Activated CD4-positive, CD25-positive, alpha-beta regulatory T cell treated with anti-CD3 and anti-CD28 coated beads, Interleukin-2, amount 50 U/mL, for 24 hours (primary cell): Measurements from ENCODE around the gene KIAA1958.

Experiments
- ATAC-seq, 2 donors: fragments of 150-1000 bp; cut with Tn5 transposase; one replicate each; pipeline ENCODE4 v1.10.0; 2021; ENCODE audit warnings: mild to moderate bottlenecking in 1 of 2, moderate library complexity in 1 of 2

KIAA1958 gene, protein sequence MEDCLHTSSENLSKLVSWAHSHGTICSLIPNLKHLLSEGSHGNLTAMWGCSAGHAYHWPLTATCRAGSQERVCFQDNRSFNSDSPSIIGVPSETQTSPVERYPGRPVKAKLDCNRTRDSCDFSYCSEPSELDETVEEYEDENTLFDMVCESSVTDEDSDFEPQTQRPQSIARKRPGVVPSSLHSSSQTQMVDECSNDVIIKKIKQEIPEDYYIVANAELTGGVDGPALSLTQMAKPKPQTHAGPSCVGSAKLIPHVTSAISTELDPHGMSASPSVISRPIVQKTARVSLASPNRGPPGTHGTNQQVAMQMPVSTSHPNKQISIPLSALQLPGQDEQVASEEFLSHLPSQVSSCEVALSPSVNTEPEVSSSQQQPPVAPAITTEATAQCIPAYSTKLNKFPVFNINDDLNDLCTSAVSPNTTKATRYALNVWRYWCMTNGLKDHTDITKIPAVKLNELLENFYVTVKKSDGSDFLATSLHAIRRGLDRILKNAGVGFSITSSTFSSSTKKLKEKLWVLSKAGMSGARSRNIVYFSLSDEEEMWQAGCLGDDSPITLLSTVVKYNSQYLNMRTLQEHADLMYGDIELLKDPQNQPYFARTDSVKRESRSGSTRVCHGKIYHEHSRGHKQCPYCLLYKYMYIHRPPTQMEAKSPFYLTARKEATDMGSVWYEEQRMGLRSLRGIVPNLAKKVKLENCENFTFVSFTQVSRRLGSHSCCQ

DNA sequence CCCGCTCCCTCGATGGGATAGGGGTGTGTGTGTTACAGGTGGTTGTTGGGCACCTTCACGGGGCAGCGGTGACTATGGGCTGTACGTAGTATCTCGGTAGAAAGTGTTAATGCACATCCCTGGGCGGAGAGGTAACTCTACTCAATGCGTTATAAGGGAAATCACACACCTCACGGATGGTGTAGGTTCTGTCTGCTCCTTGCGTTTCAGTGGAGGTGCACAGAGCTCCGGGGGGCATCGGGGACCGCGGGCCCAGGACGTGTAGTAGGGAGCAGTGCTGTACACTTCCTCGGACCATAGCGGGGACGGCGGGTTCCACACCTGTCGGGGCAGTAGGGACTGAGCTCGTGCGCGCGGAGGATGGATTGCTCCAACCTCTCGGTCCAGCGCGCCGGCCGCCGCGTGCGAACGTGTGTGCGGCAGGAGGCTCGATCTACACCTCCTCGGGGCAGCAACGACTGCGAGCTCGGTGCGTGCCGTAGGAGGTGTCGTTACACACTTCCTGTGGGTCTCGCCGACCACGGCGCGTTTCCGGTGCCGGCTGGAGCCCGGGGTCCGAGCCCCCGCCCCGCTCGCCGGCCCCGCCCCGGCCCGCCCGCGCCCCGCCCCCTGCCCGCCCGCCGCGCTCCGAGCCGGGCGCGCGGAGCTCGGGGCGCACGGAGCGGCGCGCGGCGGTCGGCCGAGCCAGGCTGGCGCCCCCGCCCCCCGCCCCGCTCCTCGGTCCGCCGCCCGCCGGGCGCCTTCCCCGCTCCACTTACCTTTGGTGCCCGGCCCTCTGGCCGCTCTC lies at the start of gene KIAA1958:
Gene KIAA1958 (plus strand): TSS at position 607 of the 787 bp plus-strand sequence. CDS start 87,254 bp downstream, outside the sequence.
- ATAC-seq: peak; percentile 97 to 98

DNA sequence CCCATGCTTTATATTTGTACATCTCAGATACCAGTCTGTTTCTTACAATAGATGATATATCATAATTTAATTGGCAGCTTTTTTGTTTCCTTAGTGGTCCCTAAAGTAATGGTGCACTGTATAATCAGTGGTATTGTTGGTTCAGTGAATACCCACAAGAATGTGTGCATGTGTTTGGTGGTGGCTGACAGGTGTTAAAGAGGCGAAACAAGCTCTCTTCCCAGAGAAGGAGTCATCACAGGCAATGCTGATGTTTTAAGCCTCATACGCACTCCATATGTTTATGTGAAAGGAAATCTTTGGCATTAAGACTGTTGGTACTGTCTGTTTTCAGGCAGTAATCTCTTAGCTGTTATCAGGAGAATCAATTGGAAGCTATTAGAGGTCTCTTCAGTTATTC lies 49.2 kb upstream of the KIAA1958 start:
- no peak for ATAC-seq

DNA sequence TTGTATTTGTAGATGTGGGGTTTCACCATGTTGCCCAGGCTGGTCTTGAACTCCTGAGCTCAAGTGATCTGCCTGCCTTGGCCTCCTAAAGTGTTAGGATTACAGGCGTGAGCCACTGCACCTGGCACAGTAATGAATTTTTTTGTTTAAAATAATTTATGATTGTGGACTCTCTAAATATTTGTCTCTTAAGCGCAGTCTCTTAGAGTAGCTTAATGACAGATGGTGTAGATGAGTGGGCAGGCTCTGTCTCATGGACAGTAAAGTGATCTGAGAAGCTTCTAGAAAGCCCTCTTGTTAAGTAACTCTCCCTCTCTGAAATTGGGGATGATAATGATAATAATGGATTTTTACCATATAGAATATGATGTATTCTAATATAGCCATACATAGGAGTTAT lies 47.5 kb upstream of the KIAA1958 start:
- no peak for ATAC-seq

DNA sequence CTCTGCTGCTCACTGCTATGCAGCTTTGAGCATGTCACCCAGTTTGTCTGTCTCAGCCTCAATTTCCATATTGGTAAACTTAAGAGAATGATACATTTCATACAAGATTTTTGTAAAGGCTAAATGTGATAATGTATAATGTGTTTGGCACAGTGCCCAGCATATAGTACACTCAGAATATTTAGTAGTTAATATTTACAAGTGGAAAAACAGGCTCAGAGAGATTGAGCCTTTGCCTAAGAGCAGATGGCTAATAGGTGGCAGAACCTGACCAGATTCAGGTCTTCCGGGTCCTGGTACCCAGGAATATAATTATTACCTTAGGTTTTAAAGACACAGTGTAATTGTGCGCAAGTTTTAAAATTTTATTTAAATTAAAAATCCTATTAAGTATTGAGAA lies 46.8 kb upstream of the KIAA1958 start:
- ATAC-seq: no peak

DNA sequence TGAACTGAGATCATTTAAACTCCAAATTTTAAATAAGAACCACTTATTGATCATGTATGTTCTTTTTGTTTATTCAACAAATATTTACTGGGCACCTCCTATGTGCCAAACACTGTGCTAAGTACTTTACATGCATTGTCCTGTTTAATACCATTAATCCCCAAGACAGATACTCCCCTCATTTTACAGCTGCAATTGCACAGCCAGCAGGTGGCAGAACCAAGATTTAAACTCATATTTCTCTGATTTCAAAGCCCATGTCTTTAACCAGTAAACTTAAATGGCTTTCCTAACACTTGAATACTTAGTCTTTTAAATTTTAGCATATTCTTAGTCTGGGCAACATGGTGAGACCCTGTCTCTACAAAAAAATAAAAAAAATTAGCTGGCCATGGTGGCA lies 43.4 kb upstream of the KIAA1958 start:
- ATAC-seq: no peak

DNA sequence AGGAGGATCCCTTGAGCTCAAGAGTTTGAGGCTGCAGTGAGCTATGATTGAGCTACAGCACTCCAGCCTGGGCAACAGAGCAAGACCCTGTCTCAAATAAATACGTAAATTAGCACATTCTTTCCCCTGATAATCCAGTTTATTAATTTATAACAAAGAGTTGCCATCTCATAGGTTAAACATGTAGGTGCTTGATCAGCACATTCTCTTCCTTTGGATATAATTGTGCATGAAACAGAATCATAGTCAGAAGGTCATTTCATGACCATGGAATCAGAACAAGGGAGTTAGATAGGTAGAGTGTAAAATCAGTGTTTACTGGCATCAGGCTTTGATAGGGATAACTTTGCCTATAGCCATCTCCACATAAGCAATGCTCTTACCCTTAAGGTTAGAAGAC lies 43.0 kb upstream of the KIAA1958 start:
- ATAC-seq: no peak

DNA sequence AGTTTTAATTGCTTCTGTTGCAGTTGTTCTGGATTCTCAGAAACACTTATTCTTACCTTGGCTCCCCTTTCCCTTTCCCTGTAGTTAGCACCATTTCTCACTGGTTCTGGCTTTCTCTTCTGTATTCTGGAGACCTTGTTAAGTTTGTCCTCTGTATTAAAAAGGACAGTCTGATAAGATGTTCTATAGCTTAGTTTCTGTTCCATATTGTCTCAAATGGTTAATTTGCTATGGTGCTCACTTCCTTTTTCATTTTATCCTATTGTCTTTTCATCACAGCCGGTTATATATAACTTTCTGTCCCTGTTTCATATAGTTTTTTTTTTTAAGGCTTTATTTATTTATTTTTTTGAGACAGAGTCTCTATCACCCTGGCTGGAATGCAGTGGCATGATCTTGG lies 41.4 kb upstream of the KIAA1958 start:
- ATAC-seq: no peak

DNA sequence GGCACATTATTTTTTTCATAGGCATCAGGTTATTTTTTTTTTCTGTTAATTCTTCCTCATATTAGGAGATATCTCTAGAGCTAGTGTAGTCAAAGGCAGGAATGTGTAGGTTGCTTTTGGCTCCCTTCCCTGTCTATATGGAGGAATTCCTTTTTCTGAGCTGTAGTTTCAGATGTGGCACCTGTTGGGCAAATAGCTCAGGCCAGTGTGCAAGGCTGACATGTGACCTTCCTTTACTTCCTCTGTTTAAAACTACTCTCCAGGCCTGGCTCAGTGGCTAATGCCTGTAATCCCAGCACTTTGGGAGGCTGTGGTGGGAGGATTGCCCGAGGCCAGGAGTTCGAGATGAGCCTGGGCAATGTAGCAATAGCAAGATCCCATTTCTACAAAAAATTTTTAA lies 40.5 kb upstream of the KIAA1958 start:
- ATAC-seq: no peak

DNA sequence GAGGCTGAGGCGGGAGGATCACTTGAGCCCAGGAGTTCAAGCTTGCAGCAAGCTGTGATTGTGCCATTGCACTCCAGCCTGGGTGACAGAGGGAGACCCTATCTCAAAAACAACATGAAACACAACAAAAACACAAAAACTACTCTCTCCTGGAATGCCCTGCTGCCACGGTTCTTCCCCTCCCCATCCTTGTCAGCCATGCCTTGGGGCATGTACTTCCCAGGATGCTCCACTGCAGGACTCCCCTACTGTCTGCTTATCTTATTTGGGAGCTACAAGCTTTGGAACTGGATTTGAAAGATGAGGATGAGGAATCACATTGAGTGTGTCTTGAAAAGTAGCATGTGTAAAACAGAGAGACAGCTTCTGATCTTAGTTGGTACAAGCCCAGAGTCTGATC lies 40.1 kb upstream of the KIAA1958 start:
- no peak for ATAC-seq

DNA sequence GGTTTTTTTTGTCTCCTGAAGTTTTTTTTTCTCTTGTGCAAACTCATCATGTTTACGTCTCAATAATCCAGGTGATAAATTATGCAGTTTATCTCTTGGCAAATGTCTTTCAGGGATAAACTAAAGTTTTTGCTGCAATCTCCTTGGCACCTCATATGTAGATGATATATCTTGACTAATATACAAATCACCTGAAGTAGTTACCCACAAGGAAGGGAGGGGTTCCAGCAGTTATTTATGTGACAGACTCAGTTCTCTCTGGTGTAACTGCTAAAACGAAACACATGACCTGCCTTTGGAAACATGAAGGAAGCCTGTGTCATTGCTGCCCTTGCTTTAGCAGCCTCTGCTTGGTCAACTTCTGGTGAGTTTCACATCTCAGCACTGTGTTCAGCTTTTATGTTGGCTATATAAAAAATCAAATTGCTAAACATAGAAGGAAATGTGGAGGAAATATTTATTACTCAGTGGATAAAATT lies 39.3 kb upstream of the KIAA1958 start:
- no peak for ATAC-seq

DNA sequence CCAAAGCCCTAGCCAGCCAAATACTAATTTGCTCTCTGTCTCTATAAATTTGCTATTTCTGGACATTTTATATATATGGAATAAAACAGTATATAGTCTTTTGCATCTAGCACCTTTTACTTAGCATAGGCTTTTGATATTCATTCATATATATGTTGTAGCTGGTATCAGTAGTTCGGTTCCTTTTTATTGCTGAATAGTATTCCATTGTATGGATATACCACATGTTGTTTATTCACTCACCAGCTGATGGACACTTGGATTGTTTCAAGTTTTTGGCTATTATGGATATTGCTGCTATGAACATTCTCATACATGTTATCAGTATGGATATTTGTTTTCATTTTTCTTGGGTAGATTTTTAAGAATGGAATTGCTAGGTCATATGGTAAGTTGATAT lies 23.8 kb upstream of the KIAA1958 start:
- no peak for ATAC-seq

DNA sequence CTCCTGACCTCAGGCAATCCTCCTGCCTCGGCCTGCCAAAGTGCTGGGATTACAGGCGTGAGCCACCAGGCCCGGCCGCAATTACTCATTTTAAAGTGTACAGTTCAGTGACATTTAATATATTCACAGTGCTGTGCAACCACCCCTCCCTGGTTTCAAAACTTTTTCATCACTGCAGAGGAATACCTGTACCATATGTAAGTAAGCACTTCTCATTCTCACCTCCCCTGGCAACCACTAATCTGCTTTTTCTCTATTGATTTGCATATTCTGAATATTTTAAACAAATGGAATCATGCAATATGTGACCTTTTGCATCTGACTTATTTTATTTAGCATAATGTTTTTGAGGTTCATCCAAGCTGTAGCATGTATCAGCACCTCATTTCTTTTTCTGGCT lies 21.3 kb upstream of the KIAA1958 start:
- ATAC-seq: no peak

DNA sequence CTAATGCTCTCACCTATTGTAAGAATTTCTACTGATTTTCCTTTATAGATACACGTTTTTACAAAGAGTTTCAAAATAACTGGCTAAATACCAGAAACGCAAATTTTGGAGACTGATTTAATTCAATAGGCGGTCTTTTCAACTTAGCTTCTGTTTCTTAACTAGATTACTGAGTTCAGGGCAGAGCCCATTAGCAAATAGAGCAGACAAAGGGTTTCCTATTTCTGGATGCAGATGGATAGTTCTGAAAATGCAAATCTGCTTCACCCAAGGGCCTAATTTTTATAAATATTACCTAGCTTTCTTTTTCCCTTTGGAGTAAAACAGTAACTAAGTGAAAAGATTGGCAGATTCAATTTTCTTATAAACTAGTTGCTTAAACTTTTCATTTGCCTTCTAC lies 13.6 kb upstream of the KIAA1958 start:
- no peak for ATAC-seq

DNA sequence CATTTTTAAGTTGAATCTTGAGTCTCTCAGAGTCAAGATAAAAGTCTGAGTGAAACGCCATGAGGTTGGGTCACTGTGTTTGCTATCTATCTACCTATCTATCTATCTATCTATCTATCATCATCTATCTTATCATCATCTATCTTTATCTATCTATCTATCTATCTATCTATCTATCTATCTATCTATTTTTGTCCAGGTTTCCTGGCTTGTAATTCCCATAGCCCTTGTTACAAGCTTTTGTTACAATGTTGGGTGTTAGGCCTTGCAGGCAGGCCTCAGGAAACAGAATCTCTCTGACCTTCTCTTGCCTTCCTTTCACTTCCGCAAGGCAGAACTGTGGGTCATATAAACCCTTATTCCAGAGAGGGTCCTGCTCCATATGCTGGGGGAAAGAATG lies 12.6 kb upstream of the KIAA1958 start:
- no peak for ATAC-seq

DNA sequence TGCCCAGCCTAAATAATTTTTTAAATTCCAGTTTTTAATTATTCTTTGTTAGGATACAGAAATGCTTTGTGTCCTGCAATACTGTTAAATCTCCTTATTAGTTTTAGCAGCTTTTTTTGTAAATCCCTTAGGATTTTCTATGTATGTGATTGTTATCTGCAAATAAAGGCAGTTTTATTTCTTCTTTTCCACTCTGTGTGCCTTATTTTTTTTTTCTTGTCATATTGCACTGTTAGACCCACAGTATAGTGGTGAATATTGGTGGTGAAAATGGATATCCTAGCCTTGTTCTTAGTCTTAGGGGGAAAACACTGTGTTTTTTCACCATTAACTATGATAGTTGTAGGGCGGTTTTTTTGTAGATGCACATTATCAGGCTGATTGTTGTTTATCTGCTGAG lies 11.3 kb upstream of the KIAA1958 start:
- no peak for ATAC-seq

DNA sequence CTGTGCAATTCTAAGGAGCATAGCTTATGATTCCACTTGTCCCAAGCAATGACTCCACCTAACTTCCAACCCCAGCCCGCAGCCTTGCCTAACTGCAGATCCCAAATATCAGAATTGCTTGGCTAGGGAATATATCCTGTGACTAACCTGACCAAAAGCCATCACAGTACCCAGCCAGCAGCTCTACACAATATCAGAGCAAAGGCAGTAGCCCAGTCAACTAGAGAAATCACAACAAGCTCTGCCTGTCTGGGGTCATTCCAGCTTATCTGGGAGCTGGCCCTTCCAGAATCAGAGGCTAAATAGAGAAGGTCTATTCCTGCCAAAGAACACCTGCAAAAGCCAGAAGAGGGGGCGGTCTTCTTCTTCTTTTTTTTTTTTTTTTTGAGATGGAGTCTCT lies 9.3 kb upstream of the KIAA1958 start:
- no peak for ATAC-seq

DNA sequence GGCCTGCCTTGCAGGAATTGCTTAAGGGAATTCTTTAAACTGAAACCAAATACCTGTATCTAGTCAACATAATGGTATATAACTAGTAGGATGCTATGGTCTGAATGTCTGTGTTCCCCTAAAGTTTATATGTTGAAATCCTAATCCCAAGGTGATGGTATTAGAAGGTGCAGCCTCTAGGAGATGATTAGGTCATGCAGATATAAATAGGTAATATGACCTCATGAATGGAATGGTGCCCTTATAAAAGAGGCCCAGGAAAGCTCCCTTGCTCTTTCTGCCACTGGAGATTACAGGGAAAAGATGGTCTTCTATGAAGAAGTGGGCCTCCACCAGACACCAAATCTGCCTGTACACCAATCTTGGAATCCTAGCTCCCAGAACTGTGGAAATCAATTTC lies 7.4 kb upstream of the KIAA1958 start:
- ATAC-seq: no peak

DNA sequence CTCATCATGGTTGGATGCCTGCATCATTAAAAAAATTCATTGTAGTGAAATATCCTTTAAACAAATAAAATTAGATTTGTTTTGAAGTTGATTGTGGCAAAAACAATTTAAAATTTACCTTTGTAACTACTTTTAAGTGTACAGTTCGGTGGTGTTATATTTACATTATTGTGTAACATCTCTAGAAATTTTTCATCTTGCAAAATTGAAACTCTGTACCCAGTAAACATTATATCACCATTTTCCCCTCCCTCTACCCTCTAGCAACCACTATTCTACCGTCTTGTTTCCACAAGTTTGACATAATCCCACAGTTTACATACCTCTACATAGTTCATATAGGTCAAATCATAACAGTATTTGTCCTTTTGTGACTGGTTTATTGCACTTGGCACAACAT lies 2.0 kb upstream of the KIAA1958 start:
- ATAC-seq: no peak

DNA sequence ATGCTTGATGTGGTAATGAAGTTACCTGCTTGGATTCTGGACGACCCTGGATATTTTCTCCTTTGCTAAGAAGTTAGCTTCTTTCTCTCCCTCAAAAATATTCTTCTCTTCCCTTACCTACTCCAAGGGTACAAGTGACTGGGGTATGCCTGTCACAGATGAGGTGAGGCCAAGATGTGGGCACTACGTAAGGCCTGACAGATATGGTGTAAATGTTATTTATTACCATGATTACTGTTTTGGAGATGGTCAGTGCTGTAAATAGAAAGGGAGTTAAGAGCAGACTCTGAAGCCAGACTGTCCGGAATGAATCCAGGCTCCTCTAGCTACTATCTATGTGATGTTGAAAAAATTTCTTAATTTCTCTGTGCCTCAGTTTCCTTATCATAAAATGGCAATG lies 1.1 kb upstream of the KIAA1958 start:
- ATAC-seq: no peak

DNA sequence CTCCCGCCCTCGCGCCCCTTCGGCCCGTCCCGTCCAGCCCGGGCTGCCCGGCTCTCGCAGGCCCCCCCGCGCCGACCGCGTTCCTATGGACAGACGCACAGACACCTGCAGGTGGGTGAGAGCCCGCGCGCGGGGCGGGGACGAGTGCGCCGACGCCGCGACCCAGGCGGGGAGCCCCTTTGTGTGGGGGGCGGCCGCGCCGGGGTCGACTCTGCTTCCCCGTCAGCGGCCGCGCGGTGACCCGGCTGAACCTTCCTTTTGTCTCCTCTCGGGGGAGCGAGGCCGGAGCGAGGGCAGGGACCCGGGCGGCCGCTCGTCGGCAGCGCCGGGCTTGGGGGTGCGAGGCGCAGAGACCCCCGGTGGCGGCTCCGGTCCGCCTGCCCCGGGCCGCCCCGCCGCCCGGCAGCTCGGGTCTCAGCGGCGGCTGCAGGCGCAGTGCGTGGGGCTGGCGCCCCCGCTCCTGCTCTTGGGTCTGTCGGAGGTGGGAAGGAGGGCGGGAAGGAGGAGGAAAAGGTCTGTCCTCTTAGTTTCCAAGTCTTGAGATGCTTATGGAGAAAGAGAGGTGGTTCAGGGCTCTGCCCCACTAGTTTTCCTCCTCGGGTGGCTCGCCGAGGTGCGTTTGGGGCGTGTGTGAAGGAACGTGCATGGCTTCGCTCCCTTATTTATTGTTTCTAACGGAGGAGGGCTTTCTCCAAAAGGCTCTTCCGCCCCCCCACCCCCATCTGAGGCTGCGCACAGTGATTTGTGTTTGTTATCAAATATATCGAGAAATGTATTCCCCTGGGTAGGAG lies 576 bp downstream of the KIAA1958 start:
- peak; percentile 27 to 37 for ATAC-seq

DNA sequence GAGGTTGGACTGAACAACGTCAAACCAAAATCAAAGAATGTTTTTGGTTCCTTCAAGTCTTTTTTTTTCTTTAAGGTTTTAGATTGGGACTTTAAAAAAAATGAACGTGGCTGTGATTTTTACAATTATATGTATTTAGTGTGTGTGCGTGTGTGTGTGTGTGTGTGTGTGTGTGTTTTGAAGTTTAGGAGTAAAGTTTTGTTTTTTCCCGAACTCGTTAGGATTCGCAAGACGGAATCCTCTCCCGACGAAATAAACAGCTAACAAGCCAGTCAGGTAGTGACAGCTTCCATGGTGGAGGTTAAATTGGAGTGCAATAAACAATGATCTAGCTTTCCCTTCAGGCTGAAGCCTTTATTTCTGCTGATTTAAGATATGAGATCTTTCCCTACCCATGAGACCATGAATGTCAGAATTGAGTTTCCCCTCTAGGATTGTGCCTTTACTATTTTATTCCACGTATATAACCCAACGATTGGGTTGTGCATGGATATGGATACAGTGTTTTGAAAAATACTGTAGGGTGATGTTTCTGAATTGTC lies 1.2 kb downstream of the KIAA1958 start:
- ATAC-seq: no peak

DNA sequence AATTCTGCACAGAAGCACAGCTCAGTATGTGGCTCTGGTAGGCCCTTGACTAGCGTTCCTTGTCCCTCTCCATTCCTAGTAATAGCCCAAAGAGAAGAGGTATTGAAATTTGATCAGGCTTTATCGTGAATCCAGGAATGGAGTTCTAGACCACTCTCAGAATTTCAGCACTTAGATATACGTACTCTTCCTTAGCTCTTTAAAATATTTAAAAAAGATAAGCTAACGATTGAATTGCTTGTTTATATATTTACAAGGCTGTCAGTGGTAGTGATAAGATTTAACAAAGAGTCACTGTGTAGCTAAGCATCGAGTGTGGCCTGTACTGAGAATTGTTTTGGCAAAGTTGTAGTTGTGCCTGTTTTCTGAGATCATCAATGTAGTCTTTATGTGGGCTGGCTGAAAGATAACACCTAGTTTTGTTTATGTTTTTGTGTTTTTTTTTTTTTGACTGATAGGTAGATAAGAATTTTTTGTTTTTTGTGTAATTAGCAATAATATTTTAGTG lies 2.5 kb downstream of the KIAA1958 start:
- no peak for ATAC-seq
